ENCODE data around the gene MPRIP.
"Not testable (repeated sequence)": the region's sequence is repeated elsewhere in the genome, so short reads cannot be mapped to it uniquely, and the experiment has no call there.

Gene MPRIP

GRCh38 chr17:17042384-17042736, at the start of gene MPRIP:
Gene MPRIP (plus strand): TSS chr17:17042457. CDS start chr17:17042849, 392 bp downstream.
- DNase-seq (ENCODE audit: low read depth in 1 of 2, low spot score in 1 of 2), result no peak

- no peak for DNase-seq (ENCODE audit: low read depth in 1 of 2, low spot score in 1 of 2)
Observed at GRCh38 chr17:16994631-16995030, 47.6 kb upstream of the MPRIP start.

GRCh38 chr17:16995930-16996329, 46.3 kb upstream of the MPRIP start:
- DNase-seq (ENCODE audit: low read depth in 1 of 2, low spot score in 1 of 2), result no peak

GRCh38 chr17:16996726-16997125, 45.5 kb upstream of the MPRIP start:
- not testable (repeated sequence) for DNase-seq (ENCODE audit: low read depth in 1 of 2, low spot score in 1 of 2)

GRCh38 chr17:16997514-16998429, 44.5 kb upstream of the MPRIP start:
- no peak for DNase-seq (ENCODE audit: low read depth in 1 of 2, low spot score in 1 of 2)

- no peak for DNase-seq (ENCODE audit: low read depth in 1 of 2, low spot score in 1 of 2)
Observed at GRCh38 chr17:16999931-17000625, 42.2 kb upstream of the MPRIP start.

GRCh38 chr17:17001076-17001777, 41.0 kb upstream of the MPRIP start:
- no peak for DNase-seq (ENCODE audit: low read depth in 1 of 2, low spot score in 1 of 2)

GRCh38 chr17:17001874-17002520, 40.3 kb upstream of the MPRIP start:
- DNase-seq (ENCODE audit: low read depth in 1 of 2, low spot score in 1 of 2), result peak; percentile 57 to 72

GRCh38 chr17:17002731-17003715, 39.2 kb upstream of the MPRIP start:
- not testable (repeated sequence) for DNase-seq (ENCODE audit: low read depth in 1 of 2, low spot score in 1 of 2)

GRCh38 chr17:17004251-17004996, 37.8 kb upstream of the MPRIP start:
- no peak for DNase-seq (ENCODE audit: low read depth in 1 of 2, low spot score in 1 of 2)

- DNase-seq (ENCODE audit: low read depth in 1 of 2, low spot score in 1 of 2), result not testable (repeated sequence)
Observed at GRCh38 chr17:17004997-17005614, 37.2 kb upstream of the MPRIP start.

GRCh38 chr17:17007891-17008290, 34.4 kb upstream of the MPRIP start:
- not testable (repeated sequence) for DNase-seq (ENCODE audit: low read depth in 1 of 2, low spot score in 1 of 2)

GRCh38 chr17:17008621-17009397, 33.4 kb upstream of the MPRIP start:
- not testable (repeated sequence) for DNase-seq (ENCODE audit: low read depth in 1 of 2, low spot score in 1 of 2)

GRCh38 chr17:17009972-17010371, 32.3 kb upstream of the MPRIP start:
- not testable (repeated sequence) for DNase-seq (ENCODE audit: low read depth in 1 of 2, low spot score in 1 of 2)

- not testable (repeated sequence) for DNase-seq (ENCODE audit: low read depth in 1 of 2, low spot score in 1 of 2)
Observed at GRCh38 chr17:17010545-17011034, 31.7 kb upstream of the MPRIP start.

- not testable (repeated sequence) for DNase-seq (ENCODE audit: low read depth in 1 of 2, low spot score in 1 of 2)
Observed at GRCh38 chr17:17011043-17011907, 31.0 kb upstream of the MPRIP start.
